NCI-H510A treated with DMSO at 0.1 percent for 48 hours (cell line): Measurements from ENCODE around the gene MYZAP.
A peak's percentile ranks its signal among the peaks of the same experiment; 100 is the strongest.

Experiments
- DNase-seq: peaks from one replicate; lab custom pipeline; 2025; lab: John Stamatoyannopoulos, UW

Gene MYZAP

DNA sequence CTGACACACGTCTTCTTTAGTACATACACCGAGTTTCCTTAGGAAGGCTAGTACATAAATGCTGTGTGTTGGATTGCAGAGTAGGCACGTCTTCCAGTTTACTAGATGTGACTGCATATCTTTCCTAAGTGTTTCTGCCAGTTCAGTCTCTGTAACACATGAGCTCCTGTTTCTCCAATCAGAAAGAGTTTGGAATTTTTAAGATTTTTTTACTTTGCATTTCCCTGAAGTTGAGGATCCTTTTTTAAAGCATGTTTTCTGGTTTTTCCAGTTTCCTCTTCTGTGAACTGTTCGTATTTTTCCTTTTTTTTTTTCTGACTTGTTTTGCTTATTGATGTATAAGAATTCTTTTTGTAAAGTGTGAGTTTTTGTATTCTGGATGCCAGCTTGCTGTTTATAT lies 107.3 kb downstream of the MYZAP start:
- no peak for DNase-seq

DNA sequence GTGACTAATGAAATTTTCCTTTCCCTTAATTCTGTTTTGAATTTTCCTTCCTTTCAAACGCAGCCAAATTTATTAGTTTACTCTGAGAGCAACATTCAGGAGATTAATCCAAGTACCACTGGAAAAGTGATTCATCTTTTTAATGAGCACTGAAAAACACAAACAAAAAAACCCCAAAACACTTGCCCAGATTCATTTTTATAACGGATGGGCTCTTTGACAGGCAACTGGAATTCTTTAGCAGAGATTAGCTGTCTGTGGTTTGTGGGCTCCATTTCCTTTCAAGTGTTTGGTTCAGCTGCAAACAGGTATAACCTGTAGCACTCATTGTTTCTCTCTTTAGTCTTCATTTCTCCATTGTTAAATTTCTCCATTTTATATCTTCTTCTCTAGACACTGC lies 111.7 kb downstream of the MYZAP start:
- DNase-seq, result peak; percentile 22

DNA sequence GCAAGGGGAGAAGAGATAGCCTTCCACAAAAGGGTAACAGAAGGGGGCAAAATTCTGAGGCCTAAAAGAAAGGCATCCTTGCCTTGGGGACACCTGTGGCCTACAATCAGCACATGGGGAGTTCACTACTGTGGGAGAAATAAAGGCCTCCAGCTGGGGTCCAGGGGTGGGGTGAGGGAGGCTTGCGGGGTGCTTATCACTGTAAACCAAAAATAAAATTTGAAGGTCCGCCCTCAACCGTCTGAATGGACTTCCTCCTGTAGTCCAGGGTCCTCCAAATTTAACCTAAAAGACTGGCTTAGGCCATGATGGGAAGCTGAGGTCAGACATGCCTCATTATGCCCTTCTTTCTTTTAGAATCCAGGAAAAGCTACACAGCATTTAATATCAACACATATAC lies 112.7 kb downstream of the MYZAP start:
- no peak for DNase-seq

GRCh38 chr15:57705746-57706404 lies 114.2 kb downstream of the MYZAP start:
- peak; percentile 29 for DNase-seq

DNA sequence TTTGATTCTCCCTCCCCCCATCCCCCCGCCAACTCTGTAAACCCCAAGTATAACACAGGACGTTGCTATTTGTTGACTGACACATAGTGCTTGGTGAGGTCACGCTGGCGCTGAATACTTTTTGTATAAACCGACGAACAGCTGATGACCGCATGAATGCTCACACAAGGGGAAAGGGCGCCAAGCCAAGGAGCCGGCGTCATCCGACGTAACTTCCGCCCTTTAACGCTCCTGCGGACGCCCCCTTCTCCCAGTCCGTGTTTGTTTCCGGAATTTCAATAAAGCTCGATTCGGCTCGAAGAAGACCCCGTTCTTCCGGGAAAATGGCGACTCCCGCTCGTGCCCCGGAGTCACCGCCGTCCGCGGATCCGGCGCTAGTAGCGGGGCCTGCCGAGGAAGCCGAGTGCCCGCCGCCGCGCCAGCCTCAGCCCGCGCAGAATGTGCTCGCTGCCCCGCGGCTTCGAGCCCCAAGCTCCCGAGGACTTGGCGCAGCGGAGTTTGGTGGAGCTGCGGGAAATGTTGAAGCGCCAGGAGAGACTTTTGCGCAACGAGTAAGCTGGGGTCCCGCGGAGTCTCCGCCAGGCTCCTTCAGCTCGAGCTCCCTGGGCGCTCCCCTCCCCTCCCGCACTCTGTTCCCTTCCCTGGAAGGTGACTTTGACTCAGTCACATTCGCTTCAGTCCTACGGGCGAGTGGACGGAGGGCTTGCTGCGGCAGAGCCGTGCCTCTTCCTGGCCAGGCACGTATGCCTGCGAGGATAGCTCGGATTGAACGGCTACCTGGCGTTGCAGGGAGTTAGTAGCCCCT lies 114.9 kb downstream of the MYZAP start, which contains the start of gene POLR2M:
Gene POLR2M, plus strand, starts transcription at position 310 of the 805 bp plus-strand sequence. Its CDS starts 129 bp downstream, at position 439.
- DNase-seq, result peak; percentile 84

DNA sequence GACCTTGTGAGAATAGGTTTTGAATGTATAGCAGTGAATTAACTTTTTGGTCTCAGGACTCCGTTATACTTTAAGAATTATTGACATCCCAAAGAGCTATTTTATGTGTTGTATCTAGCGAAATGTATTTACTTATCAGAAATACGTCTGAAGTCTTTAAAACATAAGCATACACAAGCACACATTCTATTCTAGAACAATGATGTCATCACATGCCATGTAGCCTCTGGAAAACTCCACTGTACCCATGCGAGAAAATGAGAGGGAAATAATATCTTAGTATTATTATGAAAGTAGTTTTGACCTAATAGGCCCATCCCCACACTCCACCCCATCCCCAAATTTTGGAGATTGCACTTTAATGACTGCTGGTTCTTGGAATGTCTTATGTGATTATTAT lies 116.3 kb downstream of the MYZAP start:
- no peak for DNase-seq

GRCh38 chr15:57718309-57718708 lies 126.6 kb downstream of the MYZAP start:
- DNase-seq, result no peak

DNA sequence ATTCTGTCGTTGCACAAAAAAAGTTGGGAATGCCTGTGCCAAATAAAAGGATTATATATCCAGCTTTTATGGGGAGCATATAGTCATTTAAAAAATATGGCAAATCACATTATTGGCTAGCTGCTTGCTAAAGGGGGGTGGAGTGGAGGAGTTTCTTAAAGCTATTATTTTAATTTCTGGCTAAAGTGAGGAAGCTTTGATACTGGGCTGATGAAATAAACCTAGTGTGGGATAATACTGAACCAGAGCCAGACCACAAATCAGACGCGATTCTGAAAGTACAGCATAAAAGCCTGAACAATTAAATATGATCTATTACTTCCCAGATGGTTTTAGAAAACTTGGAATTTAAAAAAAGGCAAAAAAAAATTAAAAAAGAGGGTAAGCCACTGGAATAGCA lies 129.2 kb downstream of the MYZAP start:
- no peak for DNase-seq

DNA sequence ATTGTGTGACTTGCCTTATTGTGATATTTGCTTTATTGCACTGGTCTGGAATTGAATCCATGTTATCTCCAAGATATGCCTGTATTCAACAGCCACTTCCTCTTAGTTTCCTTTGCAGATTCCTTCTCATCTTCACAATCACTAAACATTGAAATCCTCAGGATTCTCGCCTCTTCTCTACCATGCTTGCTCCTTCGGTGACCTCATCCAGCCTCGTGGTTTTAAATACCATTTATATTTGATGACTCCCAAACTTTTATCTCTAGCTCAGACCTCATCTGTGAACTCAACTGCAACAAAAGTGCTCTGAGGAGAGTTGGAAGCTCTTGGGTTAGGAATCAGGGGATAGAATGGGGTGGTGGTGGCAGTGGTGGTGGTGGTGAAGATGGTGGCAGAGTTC lies 134.7 kb downstream of the MYZAP start:
- no peak for DNase-seq

GRCh38 chr15:57727031-57727430 lies 135.3 kb downstream of the MYZAP start:
- no peak for DNase-seq

- no peak for DNase-seq
Observed at GRCh38 chr15:57728436-57728835, 136.7 kb downstream of the MYZAP start.

GRCh38 chr15:57730876-57731275 lies 139.2 kb downstream of the MYZAP start:
- DNase-seq, result no peak

DNA sequence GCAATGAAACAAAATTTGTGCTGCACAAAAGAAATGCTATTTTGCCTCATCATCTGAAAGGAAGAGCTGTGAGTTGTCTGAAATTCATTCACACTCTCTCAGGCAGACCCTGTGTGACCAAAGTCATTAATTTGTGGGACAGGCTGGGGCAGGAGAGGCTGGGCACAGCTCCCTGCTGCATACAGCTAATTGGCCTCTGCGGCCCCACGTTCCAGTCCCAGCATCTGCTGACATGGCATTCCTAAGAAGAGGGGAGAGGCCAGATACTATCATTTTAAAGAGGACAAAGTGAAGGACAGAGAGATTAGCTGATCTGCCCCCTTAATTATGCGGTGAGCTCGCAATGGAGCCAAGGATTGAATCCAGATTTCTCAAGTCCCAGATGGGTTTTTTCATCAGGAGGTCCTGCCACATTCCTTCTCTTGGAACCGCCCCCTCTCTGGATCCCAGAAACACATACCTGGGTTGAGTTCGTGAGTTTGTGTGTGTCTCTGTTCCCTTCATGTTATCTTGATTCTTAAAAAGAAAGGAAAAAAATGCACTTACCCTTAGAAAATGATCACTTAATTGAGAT lies 139.9 kb downstream of the MYZAP start:
- DNase-seq, result no peak

GRCh38 chr15:57732526-57733331 lies 141.0 kb downstream of the MYZAP start:
- DNase-seq, result peak; percentile 51

GRCh38 chr15:57734860-57735259 lies 143.2 kb downstream of the MYZAP start:
- DNase-seq, result no peak
